Natural killer cell treated with Interleukin-12 subunit alpha and Interleukin-12 subunit beta and Interleukin-15 and Interleukin-18, amount 100 ng/mL, for 72 hours (primary cell): Measurements from ENCODE around the gene ADSS1. TPM values are rescaled to one million over a fixed set of nuclear protein-coding genes. Genes with fewer than 3 reads are reported as not detected.

ENCODE experiments used
- ATAC-seq, 2 donors: fragments of 150-1000 bp; cut with Tn5 transposase in 1 of 2; sonication (Bioruptor Pico), chemical (Tn5 transposase) in 1 of 2; 2 replicates each; pipeline ENCODE4 v1.10.0; 2021
- DNase-seq: peaks from one replicate; pipeline ENCODE4 v3.0.0; 2022; ENCODE audit warnings: low spot score
- H3K27ac Mint-ChIP-seq, 2 donors: 1 replicate in 1 of 2; 2 replicates in 1 of 2; pipeline ENCODE4 v1.8.0; 2022; ENCODE audit warnings: mixed read lengths in 2 of 2, mild to moderate bottlenecking in 1 of 2, moderate library complexity in 1 of 2
- H3K27me3 Mint-ChIP-seq, 2 donors: 1 replicate in 1 of 2; 2 replicates in 1 of 2; pipeline ENCODE4 v1.8.0; 2022; ENCODE audit warnings: mixed read lengths in 2 of 2
- H3K36me3 Mint-ChIP-seq: one replicate; pipeline ENCODE4 v1.8.0; 2022; ENCODE audit warnings: mixed read lengths
- H3K4me1 Mint-ChIP-seq, 2 donors: 1 replicate in 1 of 2; 2 replicates in 1 of 2; pipeline ENCODE4 v1.8.0; 2022; ENCODE audit warnings: low read depth in 2 of 2, mixed read lengths in 2 of 2, mild to moderate bottlenecking in 1 of 2
- H3K4me3 Mint-ChIP-seq: one replicate; pipeline ENCODE4 v1.8.0; 2022; ENCODE audit warnings: mixed read lengths
- H3K9me3 Mint-ChIP-seq: 2 replicates; pipeline ENCODE4 v1.8.0; 2022; ENCODE audit warnings: mixed read lengths
- total RNA-seq, 2 donors: library from RNA; stranded (reverse); gene quantifications; one replicate each; pipeline ENCODE4 v1.2.3, GENCODE V29; 2022

The ADSS1 gene
- total RNA-seq, 2 donors from 2014 or later, result 0.50 to 0.61 TPM

DNA sequence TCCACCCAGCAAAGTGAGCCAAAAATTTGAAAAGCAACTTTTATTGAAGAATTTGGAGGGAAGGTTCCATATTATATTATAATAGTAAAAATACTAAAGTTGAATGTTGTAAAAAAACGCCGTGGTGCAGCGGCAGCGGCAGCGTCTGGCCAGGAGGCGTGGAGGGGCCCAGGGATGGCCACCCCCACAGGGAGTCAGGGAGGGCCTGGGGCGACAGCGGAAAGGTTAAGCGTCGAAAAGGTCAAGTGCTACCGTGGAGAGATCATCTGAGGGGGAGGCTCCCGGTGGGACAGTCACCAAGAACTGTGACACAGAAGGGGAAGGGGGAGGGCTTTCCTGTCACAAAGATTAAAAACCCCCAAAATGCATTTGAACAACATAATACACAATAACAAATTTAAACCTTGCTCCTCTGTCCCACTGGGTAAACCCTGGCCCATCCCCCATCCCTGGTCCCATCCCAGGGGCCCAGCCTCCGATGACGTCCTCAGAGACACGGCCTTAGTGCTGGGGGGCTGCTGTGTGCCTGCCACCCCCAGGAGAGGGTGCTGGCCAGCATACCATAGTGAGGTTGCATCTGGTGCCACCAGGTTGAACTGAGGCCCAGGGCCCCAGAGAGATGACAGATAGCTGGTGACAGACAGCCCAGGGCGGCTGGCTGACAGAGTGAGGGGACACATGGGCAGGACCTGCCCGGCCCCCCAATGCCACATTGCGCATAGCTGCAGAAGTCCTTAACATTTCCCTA is 45.5 kb downstream of the ADSS1 start:
- no peak overlapping the region for H3K27ac Mint-ChIP-seq
- no peaks in the 10 kb centered on the region for H3K27me3 Mint-ChIP-seq
- no peaks in the 10 kb centered on the region for H3K36me3 Mint-ChIP-seq
- no peaks in the 10 kb centered on the region for H3K4me1 Mint-ChIP-seq
- no peak for ATAC-seq
- H3K4me3 Mint-ChIP-seq, result no peak overlapping the region
- no peaks in the 10 kb centered on the region for H3K9me3 Mint-ChIP-seq
- DNase-seq, result no peak

DNA sequence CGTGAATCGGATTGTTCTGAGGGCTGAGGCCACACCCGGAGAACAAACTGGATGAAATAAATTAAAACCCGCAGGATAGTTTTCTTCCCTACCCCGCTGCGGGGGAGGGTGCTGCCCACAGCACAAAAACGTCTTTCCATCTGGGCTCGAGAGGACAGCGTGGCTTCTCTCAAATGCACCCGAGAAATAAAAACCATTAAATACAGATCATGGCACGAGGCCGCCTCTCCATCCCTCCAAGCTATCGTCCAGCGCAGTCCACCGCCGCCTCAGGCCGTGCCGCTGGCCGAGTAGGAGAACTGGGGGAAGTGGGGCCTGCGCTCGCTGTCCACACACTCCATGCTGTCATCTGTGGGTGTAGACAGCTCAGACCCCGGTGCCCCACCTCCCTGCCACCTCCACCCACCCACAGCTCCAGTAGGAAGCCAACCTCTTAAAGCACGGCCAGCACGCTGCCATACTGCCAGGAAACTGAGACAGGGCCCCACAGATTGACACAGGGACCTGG is 46.1 kb downstream of the ADSS1 start:
- no peak overlapping the region for H3K27ac Mint-ChIP-seq
- H3K4me3 Mint-ChIP-seq, result no peak overlapping the region

DNA sequence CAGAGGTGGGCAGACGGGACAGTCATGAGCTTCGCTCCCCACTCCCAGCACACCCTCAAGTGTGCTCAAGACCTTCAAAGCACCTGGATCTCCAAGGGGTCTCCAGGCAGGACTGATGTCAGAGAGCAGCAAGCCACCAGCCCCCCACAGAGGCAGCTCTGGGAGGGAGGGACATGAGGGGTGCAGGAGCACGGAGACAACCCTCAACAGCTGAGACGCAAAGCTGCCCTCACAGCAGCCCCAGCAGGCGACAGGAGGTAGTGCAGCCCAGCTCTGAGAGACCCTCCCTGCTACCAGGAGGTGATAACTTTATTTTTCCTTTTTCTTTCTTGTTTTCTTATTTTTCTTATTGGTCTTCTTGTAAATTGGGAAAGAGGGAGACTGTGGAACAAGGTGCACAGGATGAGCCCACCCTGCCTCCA is 46.8 kb downstream of the ADSS1 start:
- Mint-ChIP-seq H3K36me3 (no peaks in the 10 kb centered on the region), H3K27ac (no peak overlapping the region), H3K9me3 (no peaks in the 10 kb centered on the region), H3K4me3 (no peak overlapping the region), H3K4me1 (no peaks in the 10 kb centered on the region), H3K27me3 (no peaks in the 10 kb centered on the region)
- ATAC-seq, result no peak
- DNase-seq, result peak; percentile 45

More for the DNA sequence above, 46.1 kb downstream of the ADSS1 start:
- DNase-seq (no peak), ATAC-seq (no peak)
- no peaks in the 10 kb centered on the region for H3K4me1 Mint-ChIP-seq
- H3K27me3 Mint-ChIP-seq, result no peaks in the 10 kb centered on the region
- H3K36me3 Mint-ChIP-seq, result no peaks in the 10 kb centered on the region
- no peaks in the 10 kb centered on the region for H3K9me3 Mint-ChIP-seq

- Mint-ChIP-seq H3K27ac (no peak overlapping the region), H3K4me3 (no peak overlapping the region), H3K4me1 (no peaks in the 10 kb centered on the region), H3K36me3 (no peaks in the 10 kb centered on the region), H3K9me3 (no peaks in the 10 kb centered on the region), H3K27me3 (no peaks in the 10 kb centered on the region)
- ATAC-seq (no peak), DNase-seq (peak; percentile 51)
Measured at GRCh38 chr14:104771374-104771773, 47.3 kb downstream of the ADSS1 start.

GRCh38 chr14:104771918-104772706 is 48.1 kb downstream of the ADSS1 start:
- ATAC-seq (no peak), DNase-seq (no peak)
- H3K4me1 Mint-ChIP-seq, result no peaks in the 10 kb centered on the region
- no peaks in the 10 kb centered on the region for H3K36me3 Mint-ChIP-seq
- H3K27me3 Mint-ChIP-seq, result no peaks in the 10 kb centered on the region
- H3K4me3 Mint-ChIP-seq, result no peak overlapping the region
- no peaks in the 10 kb centered on the region for H3K9me3 Mint-ChIP-seq
- H3K27ac Mint-ChIP-seq, result no peak overlapping the region

- H3K4me1 Mint-ChIP-seq, result no peaks in the 10 kb centered on the region
- DNase-seq (no peak), ATAC-seq (no peak)
- H3K36me3 Mint-ChIP-seq, result no peaks in the 10 kb centered on the region
- H3K4me3 Mint-ChIP-seq, result no peak overlapping the region
- H3K27me3 Mint-ChIP-seq, result no peaks in the 10 kb centered on the region
- no peak overlapping the region for H3K27ac Mint-ChIP-seq
- H3K9me3 Mint-ChIP-seq, result no peaks in the 10 kb centered on the region
Measured at GRCh38 chr14:104772707-104773504, 48.9 kb downstream of the ADSS1 start.

GRCh38 chr14:104773505-104774452 is 49.8 kb downstream of the ADSS1 start:
- no peak overlapping the region for H3K4me3 Mint-ChIP-seq
- H3K27me3 Mint-ChIP-seq, result no peaks in the 10 kb centered on the region
- H3K36me3 Mint-ChIP-seq, result no peaks in the 10 kb centered on the region
- DNase-seq (no peak), ATAC-seq (peak in 1 of 2 donors; percentile 34)
- no peaks in the 10 kb centered on the region for H3K4me1 Mint-ChIP-seq
- H3K9me3 Mint-ChIP-seq, result no peaks in the 10 kb centered on the region
- no peak overlapping the region for H3K27ac Mint-ChIP-seq

DNA sequence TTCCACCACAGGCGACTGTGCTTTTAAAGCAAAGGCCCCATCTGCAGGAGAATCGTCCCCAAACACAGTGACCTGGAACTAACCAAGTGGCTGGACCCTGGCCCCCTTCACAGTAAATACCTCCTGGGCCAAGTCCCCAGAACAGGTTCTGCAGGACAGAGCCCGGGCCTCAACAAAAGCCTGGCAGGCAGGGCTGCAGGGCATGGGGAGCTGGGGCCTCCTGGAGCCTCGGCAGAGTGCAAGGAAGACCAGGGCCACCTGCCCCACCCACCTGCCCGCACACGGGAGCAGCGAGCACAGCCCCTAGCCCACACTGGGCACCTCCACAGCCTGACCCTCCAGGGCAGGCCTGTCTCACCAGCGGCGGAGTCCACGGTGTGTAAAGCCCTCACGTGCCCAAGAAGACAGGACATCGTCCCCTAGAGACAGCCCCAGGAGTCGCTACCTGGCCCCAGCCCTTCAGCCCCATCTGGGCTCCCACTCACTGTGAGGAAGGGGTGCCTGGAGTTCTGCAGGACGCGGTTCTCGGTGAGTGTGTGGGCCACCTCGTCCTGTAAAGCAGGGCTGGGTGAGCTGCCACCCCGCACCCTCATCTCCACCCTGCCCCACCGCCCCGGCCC is 50.5 kb downstream of the ADSS1 start:
- ATAC-seq (no peak), DNase-seq (no peak)
- H3K4me3 Mint-ChIP-seq, result no peak overlapping the region
- no peaks in the 10 kb centered on the region for H3K36me3 Mint-ChIP-seq
- no peak overlapping the region for H3K27ac Mint-ChIP-seq
- H3K4me1 Mint-ChIP-seq, result no peaks in the 10 kb centered on the region
- H3K9me3 Mint-ChIP-seq, result no peaks in the 10 kb centered on the region
- H3K27me3 Mint-ChIP-seq, result no peaks in the 10 kb centered on the region

DNA sequence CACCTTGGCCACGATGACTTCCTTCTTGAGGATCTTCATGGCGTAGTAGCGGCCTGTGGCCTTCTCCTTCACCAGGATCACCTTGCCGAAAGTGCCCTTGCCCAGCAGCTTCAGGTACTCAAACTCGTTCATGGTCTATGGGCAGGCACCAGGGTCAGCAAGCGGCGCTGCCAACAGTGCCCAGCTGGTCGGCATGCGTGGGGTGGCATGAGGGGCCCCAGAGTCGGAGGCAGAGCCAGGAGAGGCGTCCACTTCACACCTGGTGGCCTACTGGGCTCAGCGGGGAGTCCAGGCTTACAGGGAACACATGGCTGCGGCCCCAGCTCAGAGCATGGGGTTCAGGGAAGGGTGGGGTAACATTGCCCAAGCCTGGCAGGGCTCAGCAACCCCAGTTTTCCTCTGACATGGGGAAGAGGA is 51.1 kb downstream of the ADSS1 start:
- Mint-ChIP-seq H3K27ac (no peak overlapping the region), H3K4me3 (no peak overlapping the region)
- ATAC-seq, result no peak

GRCh38 chr14:104776481-104776880 is 52.5 kb downstream of the ADSS1 start:
- DNase-seq (no peak), ATAC-seq (no peak)
- no peak overlapping the region for H3K27ac Mint-ChIP-seq
- H3K4me3 Mint-ChIP-seq, result no peak overlapping the region
- no peaks in the 10 kb centered on the region for H3K36me3 Mint-ChIP-seq
- H3K27me3 Mint-ChIP-seq, result no peaks in the 10 kb centered on the region
- H3K9me3 Mint-ChIP-seq, result no peaks in the 10 kb centered on the region
- no peaks in the 10 kb centered on the region for H3K4me1 Mint-ChIP-seq

More for the DNA sequence above, 51.1 kb downstream of the ADSS1 start:
- Mint-ChIP-seq H3K36me3 (no peaks in the 10 kb centered on the region), H3K27me3 (no peaks in the 10 kb centered on the region), H3K9me3 (no peaks in the 10 kb centered on the region), H3K4me1 (no peaks in the 10 kb centered on the region)
- no peak for DNase-seq

DNA sequence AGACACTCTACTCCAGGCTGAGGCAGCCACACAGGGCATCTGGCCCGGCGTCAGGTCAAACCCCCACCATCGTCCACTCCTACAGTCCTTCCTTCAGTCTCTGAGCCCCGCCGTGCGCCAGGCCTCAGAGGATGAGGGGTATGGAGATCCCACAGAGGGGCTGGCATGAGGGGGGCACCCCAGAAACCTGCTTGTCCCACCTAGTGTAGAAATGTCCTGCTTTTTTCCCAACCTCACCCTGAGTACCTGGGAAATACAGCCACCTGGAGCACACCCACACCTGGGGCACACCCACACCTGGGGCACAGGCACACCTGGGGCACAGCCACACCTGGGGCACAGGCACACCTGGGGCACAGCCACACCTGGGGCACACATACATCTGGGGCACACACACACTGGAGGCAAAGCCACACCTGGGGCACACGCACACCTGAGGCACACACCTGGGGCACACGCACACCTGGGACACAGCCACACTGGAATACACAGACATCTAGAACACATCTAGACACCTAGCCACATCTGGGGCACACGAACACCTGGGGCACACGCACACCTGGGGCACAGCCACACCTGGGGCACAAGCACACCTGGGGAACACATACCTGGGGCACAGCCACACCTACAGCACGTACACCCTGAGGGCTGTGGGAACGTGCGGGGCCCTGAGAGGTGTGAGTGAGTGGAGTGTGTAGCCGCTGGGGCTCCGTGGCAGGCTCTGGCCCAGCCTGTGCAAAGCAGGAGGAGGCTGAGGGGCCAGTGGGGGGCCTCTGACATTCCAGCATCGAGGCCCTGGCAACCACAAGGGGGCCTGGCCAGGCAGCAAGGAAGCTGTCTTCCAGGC is 53.2 kb downstream of the ADSS1 start:
- Mint-ChIP-seq H3K27me3 (no peaks in the 10 kb centered on the region), H3K9me3 (no peaks in the 10 kb centered on the region), H3K27ac (no peak overlapping the region), H3K4me3 (no peak overlapping the region), H3K4me1 (no peaks in the 10 kb centered on the region), H3K36me3 (no peaks in the 10 kb centered on the region)
- DNase-seq, result no peak
- ATAC-seq, result no peak

- Mint-ChIP-seq H3K4me3 (no peak overlapping the region), H3K36me3 (no peaks in the 10 kb centered on the region), H3K27ac (no peak overlapping the region), H3K9me3 (no peaks in the 10 kb centered on the region), H3K4me1 (no peaks in the 10 kb centered on the region), H3K27me3 (no peaks in the 10 kb centered on the region)
- DNase-seq (no peak), ATAC-seq (no peak)
Measured at GRCh38 chr14:104777808-104778249, 53.8 kb downstream of the ADSS1 start.
